GM19324 (cell line): Measurements from ENCODE around the gene EPS8.

Experiments
- ATAC-seq: cut with Tn5 transposase; IDR thresholded peaks from one replicate; pipeline ENCODE4 v1.9.1; 2021; ENCODE audit warnings: mild to moderate bottlenecking, moderate library complexity; ENCODE audit not compliant: unreplicated experiment, low FRiP score

Gene EPS8

GRCh38 chr12:15789220-15790171, at the start of gene EPS8:
Gene EPS8, minus strand, starts transcription at chr12:15789388. Its CDS starts 106,437 bp downstream, at chr12:15682951.
- peak; percentile 93 for ATAC-seq

- ATAC-seq, result no peak
Measured at GRCh38 chr12:15837141-15837790, 48.1 kb upstream of the EPS8 start.

- ATAC-seq, result no peak
Measured at GRCh38 chr12:15834575-15834974, 45.4 kb upstream of the EPS8 start.

GRCh38 chr12:15831315-15831978, 42.3 kb upstream of the EPS8 start:
- ATAC-seq, result no peak

- no peak for ATAC-seq
Measured at GRCh38 chr12:15830538-15830937, 41.4 kb upstream of the EPS8 start.

- ATAC-seq, result no peak
Measured at GRCh38 chr12:15829949-15830348, 40.8 kb upstream of the EPS8 start.

GRCh38 chr12:15829255-15829654, 40.1 kb upstream of the EPS8 start:
- no peak for ATAC-seq

GRCh38 chr12:15827136-15827535, 37.9 kb upstream of the EPS8 start:
- ATAC-seq, result no peak

GRCh38 chr12:15824516-15824915, 35.3 kb upstream of the EPS8 start:
- no peak for ATAC-seq

- ATAC-seq, result no peak
Measured at GRCh38 chr12:15823360-15824128, 34.4 kb upstream of the EPS8 start.

GRCh38 chr12:15819644-15820437, 30.7 kb upstream of the EPS8 start:
- no peak for ATAC-seq

- no peak for ATAC-seq
Measured at GRCh38 chr12:15818418-15818817, 29.2 kb upstream of the EPS8 start.

- ATAC-seq, result no peak
Measured at GRCh38 chr12:15815730-15816129, 26.5 kb upstream of the EPS8 start.

- ATAC-seq, result no peak
Measured at GRCh38 chr12:15811214-15812127, 22.3 kb upstream of the EPS8 start.

- no peak for ATAC-seq
Measured at GRCh38 chr12:15808652-15809051, 19.5 kb upstream of the EPS8 start.

GRCh38 chr12:15808250-15808649, 19.1 kb upstream of the EPS8 start:
- ATAC-seq, result no peak

- no peak for ATAC-seq
Measured at GRCh38 chr12:15806826-15807225, 17.6 kb upstream of the EPS8 start.
